ENCODE measurements around the gene KCNJ1. TPM values are rescaled to one million over a fixed set of nuclear protein-coding genes. Genes with fewer than 3 reads are reported as not detected.

KCNJ1 gene
- polyA plus RNA-seq, 2 donors = 0.07 to 0.10 TPM

- peaks cover 8 to 15% of the 10 kb centered on the region in 2 donors for H3K4me1 ChIP-seq (ENCODE audit: control insufficient read depth in 2 of 2, insufficient read depth in 2 of 2, low read length in 1 of 2)
Observed at GRCh38 chr11:128893578-128894285, 26.6 kb upstream of the KCNJ1 start.

GRCh38 chr11:128892866-128893565, 25.9 kb upstream of the KCNJ1 start:
- Histone ChIP-seq H3K27ac (ENCODE audit: low read depth in 2 of 2, low read length in 1 of 2) (no peak overlapping the region), H3K27me3 (ENCODE audit: control insufficient read depth in 1 of 2, insufficient read depth in 2 of 2, low read length in 2 of 2) (no peaks in the 10 kb centered on the region), H3K4me3 (ENCODE audit: low read depth in 1 of 2, low read length in 2 of 2) (no peak overlapping the region), H3K36me3 (ENCODE audit: control insufficient read depth in 2 of 2, insufficient read depth in 2 of 2, low read length in 1 of 2) (no peaks in the 10 kb centered on the region), H3K9me3 (ENCODE audit: control insufficient read depth in 2 of 2, insufficient read depth in 1 of 2, low read depth in 1 of 2, low read length in 1 of 2) (no peaks in the 10 kb centered on the region), H3K4me1 (ENCODE audit: control insufficient read depth in 2 of 2, insufficient read depth in 2 of 2, low read length in 1 of 2) (peaks cover 8 to 15% of the 10 kb centered on the region in 2 donors)
- 58 to 69% methylated on average over 4 of the region's 4 CpGs for WGBS, 2 donors

More at GRCh38 chr11:128893578-128894285, 26.6 kb upstream of the KCNJ1 start:
- no peak overlapping the region for H3K4me3 ChIP-seq (ENCODE audit: low read depth in 1 of 2, low read length in 2 of 2)
- WGBS, 2 donors = 44 to 56% methylated on average over 9 of the region's 9 CpGs
- no peak overlapping the region for H3K27ac ChIP-seq (ENCODE audit: low read depth in 2 of 2, low read length in 1 of 2)
- no peaks in the 10 kb centered on the region for H3K9me3 ChIP-seq (ENCODE audit: control insufficient read depth in 2 of 2, insufficient read depth in 1 of 2, low read depth in 1 of 2, low read length in 1 of 2)
- no peaks in the 10 kb centered on the region for H3K36me3 ChIP-seq (ENCODE audit: control insufficient read depth in 2 of 2, insufficient read depth in 2 of 2, low read length in 1 of 2)
- H3K27me3 ChIP-seq (ENCODE audit: control insufficient read depth in 1 of 2, insufficient read depth in 2 of 2, low read length in 2 of 2) = no peaks in the 10 kb centered on the region

GRCh38 chr11:128891913-128892398, 24.9 kb upstream of the KCNJ1 start:
- Histone ChIP-seq H3K27ac (ENCODE audit: low read depth in 2 of 2, low read length in 1 of 2) (no peak overlapping the region), H3K4me1 (ENCODE audit: control insufficient read depth in 2 of 2, insufficient read depth in 2 of 2, low read length in 1 of 2) (peaks cover 8 to 15% of the 10 kb centered on the region in 2 donors), H3K9me3 (ENCODE audit: control insufficient read depth in 2 of 2, insufficient read depth in 1 of 2, low read depth in 1 of 2, low read length in 1 of 2) (no peaks in the 10 kb centered on the region), H3K4me3 (ENCODE audit: low read depth in 1 of 2, low read length in 2 of 2) (no peak overlapping the region), H3K27me3 (ENCODE audit: control insufficient read depth in 1 of 2, insufficient read depth in 2 of 2, low read length in 2 of 2) (no peaks in the 10 kb centered on the region), H3K36me3 (ENCODE audit: control insufficient read depth in 2 of 2, insufficient read depth in 2 of 2, low read length in 1 of 2) (no peaks in the 10 kb centered on the region)
- 32 to 46% methylated on average over 6 of the region's 6 CpGs for WGBS, 2 donors

GRCh38 chr11:128890543-128891368, 23.7 kb upstream of the KCNJ1 start, which contains the start of gene KCNJ5:
TSS of gene KCNJ5 (plus strand) at chr11:128891356. CDS start at chr11:128911274, 19,918 bp downstream.
- WGBS, 2 donors = 1% methylated on average over 65 to 85 of the region's 85 CpGs
- Histone ChIP-seq H3K27me3 (ENCODE audit: control insufficient read depth in 1 of 2, insufficient read depth in 2 of 2, low read length in 2 of 2) (no peaks in the 10 kb centered on the region), H3K4me1 (ENCODE audit: control insufficient read depth in 2 of 2, insufficient read depth in 2 of 2, low read length in 1 of 2) (peaks cover 8 to 15% of the 10 kb centered on the region in 2 donors), H3K27ac (ENCODE audit: low read depth in 2 of 2, low read length in 1 of 2) (no peak within 1 kb of the TSS), H3K9me3 (ENCODE audit: control insufficient read depth in 2 of 2, insufficient read depth in 1 of 2, low read depth in 1 of 2, low read length in 1 of 2) (no peaks in the 10 kb centered on the region), H3K36me3 (ENCODE audit: control insufficient read depth in 2 of 2, insufficient read depth in 2 of 2, low read length in 1 of 2) (no peaks in the 10 kb centered on the region), H3K4me3 (ENCODE audit: low read depth in 1 of 2, low read length in 2 of 2) (peak within 1 kb of the TSS; percentile 42 to 49)

- H3K27ac ChIP-seq (ENCODE audit: low read depth in 2 of 2, low read length in 1 of 2) = no peak overlapping the region
- peak overlapping the region; percentile 42 to 49 for H3K4me3 ChIP-seq (ENCODE audit: low read depth in 1 of 2, low read length in 2 of 2)
Observed at GRCh38 chr11:128890216-128890542, 23.1 kb upstream of the KCNJ1 start.

GRCh38 chr11:128889657-128890213, 22.6 kb upstream of the KCNJ1 start:
- no peak overlapping the region for H3K4me3 ChIP-seq (ENCODE audit: low read depth in 1 of 2, low read length in 2 of 2)
- no peaks in the 10 kb centered on the region for H3K27me3 ChIP-seq (ENCODE audit: control insufficient read depth in 1 of 2, insufficient read depth in 2 of 2, low read length in 2 of 2)
- WGBS, 2 donors = 64 to 74% methylated on average over 8 of the region's 8 CpGs
- no peaks in the 10 kb centered on the region for H3K36me3 ChIP-seq (ENCODE audit: control insufficient read depth in 2 of 2, insufficient read depth in 2 of 2, low read length in 1 of 2)
- H3K27ac ChIP-seq (ENCODE audit: low read depth in 2 of 2, low read length in 1 of 2) = no peak overlapping the region
- H3K4me1 ChIP-seq (ENCODE audit: control insufficient read depth in 2 of 2, insufficient read depth in 2 of 2, low read length in 1 of 2) = peaks cover 8 to 13% of the 10 kb centered on the region in 2 donors
- no peaks in the 10 kb centered on the region for H3K9me3 ChIP-seq (ENCODE audit: control insufficient read depth in 2 of 2, insufficient read depth in 1 of 2, low read depth in 1 of 2, low read length in 1 of 2)

More at GRCh38 chr11:128890216-128890542, 23.1 kb upstream of the KCNJ1 start:
- Histone ChIP-seq H3K9me3 (ENCODE audit: control insufficient read depth in 2 of 2, insufficient read depth in 1 of 2, low read depth in 1 of 2, low read length in 1 of 2) (no peaks in the 10 kb centered on the region), H3K36me3 (ENCODE audit: control insufficient read depth in 2 of 2, insufficient read depth in 2 of 2, low read length in 1 of 2) (no peaks in the 10 kb centered on the region), H3K4me1 (ENCODE audit: control insufficient read depth in 2 of 2, insufficient read depth in 2 of 2, low read length in 1 of 2) (peaks cover 8 to 15% of the 10 kb centered on the region in 2 donors), H3K27me3 (ENCODE audit: control insufficient read depth in 1 of 2, insufficient read depth in 2 of 2, low read length in 2 of 2) (no peaks in the 10 kb centered on the region)
- WGBS, 2 donors = 26% methylated on average over 9 of the region's 9 CpGs

GRCh38 chr11:128888034-128888985, 21.2 kb upstream of the KCNJ1 start:
- no peaks in the 10 kb centered on the region for H3K27me3 ChIP-seq (ENCODE audit: control insufficient read depth in 1 of 2, insufficient read depth in 2 of 2, low read length in 2 of 2)
- no peaks in the 10 kb centered on the region for H3K36me3 ChIP-seq (ENCODE audit: control insufficient read depth in 2 of 2, insufficient read depth in 2 of 2, low read length in 1 of 2)
- no peak overlapping the region for H3K27ac ChIP-seq (ENCODE audit: low read depth in 2 of 2, low read length in 1 of 2)
- H3K4me1 ChIP-seq (ENCODE audit: control insufficient read depth in 2 of 2, insufficient read depth in 2 of 2, low read length in 1 of 2) = peaks cover 8 to 11% of the 10 kb centered on the region in 2 donors
- H3K4me3 ChIP-seq (ENCODE audit: low read depth in 1 of 2, low read length in 2 of 2) = no peak overlapping the region
- no peaks in the 10 kb centered on the region for H3K9me3 ChIP-seq (ENCODE audit: control insufficient read depth in 2 of 2, insufficient read depth in 1 of 2, low read depth in 1 of 2, low read length in 1 of 2)
- 50 to 59% methylated on average over 15 of the region's 15 CpGs for WGBS, 2 donors

GRCh38 chr11:128886406-128887124, 19.5 kb upstream of the KCNJ1 start:
- H3K36me3 ChIP-seq (ENCODE audit: control insufficient read depth in 2 of 2, insufficient read depth in 2 of 2, low read length in 1 of 2) = no peaks in the 10 kb centered on the region
- H3K9me3 ChIP-seq (ENCODE audit: control insufficient read depth in 2 of 2, insufficient read depth in 1 of 2, low read depth in 1 of 2, low read length in 1 of 2) = no peaks in the 10 kb centered on the region
- H3K27me3 ChIP-seq (ENCODE audit: control insufficient read depth in 1 of 2, insufficient read depth in 2 of 2, low read length in 2 of 2) = no peaks in the 10 kb centered on the region
- H3K4me1 ChIP-seq (ENCODE audit: control insufficient read depth in 2 of 2, insufficient read depth in 2 of 2, low read length in 1 of 2) = peaks cover 6 to 11% of the 10 kb centered on the region in 2 donors
- WGBS, 2 donors = 39% methylated on average over 5 of the region's 5 CpGs
- no peak overlapping the region for H3K27ac ChIP-seq (ENCODE audit: low read depth in 2 of 2, low read length in 1 of 2)
- no peak overlapping the region for H3K4me3 ChIP-seq (ENCODE audit: low read depth in 1 of 2, low read length in 2 of 2)

All from esophagus (tissue), 2 donors.